Mucosa of rectum (tissue), 2 donors: ENCODE measurements around the gene XRN2.

ENCODE experiments used
- H3K27ac ChIP-seq, 2 donors: one replicate each; pipeline ENCODE4 v1.7.0; 2013; ENCODE audit warnings: inconsistent platforms in 2 of 2, low read depth in 2 of 2, low read length in 2 of 2
- H3K27me3 ChIP-seq, 2 donors: one replicate each; pipeline ENCODE4 v1.7.0; 2013; ENCODE audit warnings: low read length in 2 of 2; ENCODE audit not compliant: control insufficient read depth in 2 of 2, insufficient read depth in 2 of 2
- H3K36me3 ChIP-seq, 2 donors: one replicate each; pipeline ENCODE4 v1.7.0; 2013; ENCODE audit warnings: low read length in 2 of 2; ENCODE audit not compliant: control insufficient read depth in 2 of 2, insufficient read depth in 2 of 2
- H3K4me1 ChIP-seq, 2 donors: one replicate each; pipeline ENCODE4 v1.7.0; 2013; ENCODE audit warnings: low read length in 2 of 2, mild to moderate bottlenecking in 1 of 2; ENCODE audit not compliant: control insufficient read depth in 2 of 2, insufficient read depth in 2 of 2
- H3K4me3 ChIP-seq, 2 donors: one replicate each; pipeline ENCODE4 v1.7.0; 2013; ENCODE audit warnings: low read length in 2 of 2
- H3K9ac ChIP-seq, 2 donors: one replicate each; pipeline ENCODE4 v1.7.0; 2013; ENCODE audit warnings: low read length in 2 of 2, low read depth in 1 of 2, mild to moderate bottlenecking in 1 of 2
- H3K9me3 ChIP-seq, 2 donors: one replicate each; pipeline ENCODE4 v1.7.0; 2013; ENCODE audit warnings: low read length in 2 of 2; ENCODE audit not compliant: control insufficient read depth in 2 of 2
- donor health status: healthy.
- donor health status: Normal muscosa, but diverticular disease.

XRN2 gene

DNA sequence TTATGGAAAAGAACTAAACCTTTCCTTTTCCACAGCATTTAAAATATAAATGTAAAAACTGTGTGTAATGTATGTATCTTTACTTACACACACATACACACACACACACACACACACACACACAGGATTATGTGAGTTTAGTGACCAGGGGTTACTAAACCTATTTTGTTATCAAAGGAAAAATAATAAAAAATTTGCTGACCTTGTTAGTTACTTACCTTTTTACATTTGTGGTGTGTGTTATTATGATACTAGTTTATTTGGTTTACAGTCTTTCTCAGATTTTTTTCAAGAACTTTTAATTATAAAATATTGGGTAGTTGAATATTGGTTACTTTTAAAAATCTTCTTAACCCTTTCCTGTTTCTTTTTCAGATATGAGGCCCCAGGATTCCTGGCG is 78.5 kb downstream of the XRN2 start:
- H3K27ac ChIP-seq, result no peak overlapping the region
- peaks cover 30 to 31% of the 10 kb centered on the region in 2 donors for H3K36me3 ChIP-seq
- H3K4me1 ChIP-seq, result no peaks in the 10 kb centered on the region
- H3K4me3 ChIP-seq, result no peak overlapping the region
- H3K9me3 ChIP-seq, result no peaks in the 10 kb centered on the region
- no peaks in the 10 kb centered on the region for H3K27me3 ChIP-seq
- no peak overlapping the region for H3K9ac ChIP-seq

GRCh38 chr20:21384308-21384892 is 81.3 kb downstream of the XRN2 start:
- H3K9me3 ChIP-seq, result no peaks in the 10 kb centered on the region
- H3K27me3 ChIP-seq, result no peaks in the 10 kb centered on the region
- peaks cover 33 to 36% of the 10 kb centered on the region in 2 donors for H3K36me3 ChIP-seq
- no peak overlapping the region for H3K4me3 ChIP-seq
- H3K4me1 ChIP-seq, result no peaks in the 10 kb centered on the region
- H3K27ac ChIP-seq, result no peak overlapping the region
- no peak overlapping the region for H3K9ac ChIP-seq

DNA sequence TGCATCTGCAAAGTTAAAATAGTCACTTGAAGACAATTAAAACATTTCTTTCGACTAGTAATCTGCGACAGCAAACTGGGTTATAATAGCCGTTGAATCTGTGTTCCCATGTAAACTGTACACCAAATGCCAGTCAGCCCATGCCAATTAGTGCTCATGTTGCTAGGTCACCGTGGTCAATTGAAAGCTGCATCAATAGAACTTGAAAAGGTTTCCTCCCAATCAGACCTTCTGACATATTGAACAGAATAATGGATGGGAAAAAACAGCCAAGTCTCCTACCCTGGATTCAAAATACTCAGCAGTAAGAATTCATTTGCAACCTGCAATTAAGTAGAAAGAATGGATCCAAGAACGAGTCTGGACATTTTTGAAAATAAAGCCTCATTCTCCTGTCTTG is 83.0 kb downstream of the XRN2 start:
- Histone ChIP-seq H3K9ac (no peak overlapping the region), H3K4me1 (no peaks in the 10 kb centered on the region), H3K4me3 (no peak overlapping the region), H3K27me3 (no peaks in the 10 kb centered on the region), H3K27ac (no peak overlapping the region), H3K9me3 (no peaks in the 10 kb centered on the region), H3K36me3 (peaks cover 29 to 39% of the 10 kb centered on the region in 2 donors)

- H3K4me1 ChIP-seq, result no peaks in the 10 kb centered on the region
- no peak overlapping the region for H3K4me3 ChIP-seq
- no peak overlapping the region for H3K27ac ChIP-seq
- H3K9me3 ChIP-seq, result no peaks in the 10 kb centered on the region
- no peak overlapping the region for H3K9ac ChIP-seq
- H3K27me3 ChIP-seq, result peaks cover 8 to 10% of the 10 kb centered on the region in 2 donors
- peaks cover 21 to 34% of the 10 kb centered on the region in 2 donors for H3K36me3 ChIP-seq
These were observed 84.4 kb downstream of the XRN2 start for GRCh38 chr20:21387528-21387927.

DNA sequence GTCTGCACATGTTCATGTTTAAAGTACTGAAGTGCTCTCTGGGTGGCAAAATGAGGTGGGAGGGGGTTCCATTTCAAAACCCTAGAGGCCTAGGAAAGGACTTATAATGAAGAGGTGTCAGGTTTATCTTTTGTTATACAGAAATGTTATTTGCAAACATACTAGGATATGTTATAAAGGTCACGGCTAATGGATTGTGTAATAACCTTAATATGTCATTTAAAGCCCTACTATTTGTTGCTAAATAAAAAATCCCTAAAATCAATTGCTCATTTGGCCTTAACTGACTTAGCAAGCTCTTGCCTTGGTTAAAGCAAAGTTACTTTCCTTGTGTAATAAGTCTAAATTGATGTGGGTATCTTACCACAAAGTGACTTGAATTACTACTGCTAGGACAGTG is 85.4 kb downstream of the XRN2 start:
- peaks cover 13 to 20% of the 10 kb centered on the region in 2 donors for H3K27me3 ChIP-seq
- no peaks in the 10 kb centered on the region for H3K4me1 ChIP-seq
- H3K9ac ChIP-seq, result no peak overlapping the region
- peaks cover 15 to 34% of the 10 kb centered on the region in 2 donors for H3K36me3 ChIP-seq
- no peak overlapping the region for H3K4me3 ChIP-seq
- H3K27ac ChIP-seq, result no peak overlapping the region
- H3K9me3 ChIP-seq, result no peaks in the 10 kb centered on the region

DNA sequence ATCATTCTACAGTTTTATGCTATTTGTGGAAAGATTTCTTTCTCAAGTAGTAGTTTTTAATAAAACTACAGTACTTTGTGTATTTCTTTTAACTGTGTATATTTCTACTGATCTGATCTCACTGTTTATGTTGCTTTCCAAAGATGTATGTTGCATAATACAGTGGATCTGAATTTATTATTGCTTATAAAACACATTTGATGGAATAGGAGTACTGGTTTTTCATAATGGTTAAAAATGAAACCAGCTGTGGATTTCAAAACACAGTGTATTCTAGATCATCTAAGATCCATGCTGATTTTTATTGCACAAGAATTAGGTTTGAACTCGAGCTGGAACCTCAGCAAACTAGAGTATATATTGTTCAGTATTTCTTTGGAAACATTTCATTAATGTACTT is 86.2 kb downstream of the XRN2 start:
- Histone ChIP-seq H3K36me3 (peaks cover 15 to 29% of the 10 kb centered on the region in 2 donors), H3K27ac (no peak overlapping the region)

GRCh38 chr20:21390768-21391167 is 87.6 kb downstream of the XRN2 start:
- Histone ChIP-seq H3K27ac (no peak overlapping the region), H3K36me3 (peaks cover 15 to 26% of the 10 kb centered on the region in 2 donors), H3K9ac (no peak overlapping the region), H3K27me3 (peaks cover 30 to 41% of the 10 kb centered on the region in 2 donors), H3K4me3 (no peak overlapping the region), H3K4me1 (peaks cover 0 to 4% of the 10 kb centered on the region in 2 donors), H3K9me3 (no peaks in the 10 kb centered on the region)

More for the DNA sequence above, 86.2 kb downstream of the XRN2 start:
- H3K4me3 ChIP-seq, result no peak overlapping the region
- H3K4me1 ChIP-seq, result no peaks in the 10 kb centered on the region
- H3K9ac ChIP-seq, result no peak overlapping the region
- no peaks in the 10 kb centered on the region for H3K9me3 ChIP-seq
- H3K27me3 ChIP-seq, result peaks cover 19 to 27% of the 10 kb centered on the region in 2 donors

DNA sequence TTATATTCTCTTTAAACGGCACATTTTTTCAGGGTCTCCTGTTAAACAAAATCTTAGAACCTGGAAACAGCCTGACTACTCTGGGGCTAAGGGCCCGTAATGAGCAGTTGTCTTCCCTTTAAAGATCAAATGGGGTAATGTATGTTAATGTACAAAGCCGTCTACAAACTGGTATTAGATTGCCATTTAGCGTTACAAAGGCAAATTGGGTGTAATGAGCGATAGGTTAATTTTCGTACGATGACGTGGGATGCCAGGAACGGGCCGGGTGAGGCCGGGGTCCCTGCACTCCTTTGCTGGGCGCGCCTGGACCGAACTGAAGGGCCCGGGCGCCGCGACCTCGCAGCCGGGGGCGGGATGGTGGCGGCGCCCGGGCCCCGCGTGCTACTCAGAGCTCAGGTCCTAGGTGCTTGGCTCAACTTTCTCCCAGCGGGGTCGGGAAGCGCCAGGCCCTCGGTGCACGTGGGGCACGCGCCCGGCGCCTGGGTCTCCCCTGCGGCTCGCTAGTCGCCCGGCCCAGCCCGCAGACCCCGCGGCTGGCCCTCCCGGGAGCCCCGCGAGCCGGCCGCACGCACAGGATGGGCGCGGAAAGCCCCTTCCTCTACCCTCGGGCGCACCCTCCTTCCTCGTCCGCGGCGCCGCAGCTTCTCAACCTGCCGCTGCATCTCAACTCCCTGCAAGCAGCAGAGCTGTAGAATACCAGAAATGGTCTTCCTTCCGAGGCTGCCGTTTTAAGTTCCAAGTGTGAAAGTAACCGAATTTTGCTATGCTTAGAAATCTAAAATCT is 88.2 kb downstream of the XRN2 start:
- Histone ChIP-seq H3K9ac (no peak overlapping the region), H3K27ac (no peak overlapping the region), H3K27me3 (peaks cover 34 to 46% of the 10 kb centered on the region in 2 donors), H3K9me3 (no peaks in the 10 kb centered on the region), H3K4me1 (peaks cover 0 to 6% of the 10 kb centered on the region in 2 donors), H3K4me3 (no peak overlapping the region), H3K36me3 (peaks cover 15 to 19% of the 10 kb centered on the region in 2 donors)

GRCh38 chr20:21391972-21392352 is 88.8 kb downstream of the XRN2 start:
- Histone ChIP-seq H3K4me1 (peaks cover 0 to 6% of the 10 kb centered on the region in 2 donors), H3K9ac (no peak overlapping the region), H3K36me3 (peaks cover 10 to 14% of the 10 kb centered on the region in 2 donors), H3K9me3 (no peaks in the 10 kb centered on the region), H3K4me3 (no peak overlapping the region), H3K27me3 (peaks cover 35 to 47% of the 10 kb centered on the region in 2 donors), H3K27ac (no peak overlapping the region)

DNA sequence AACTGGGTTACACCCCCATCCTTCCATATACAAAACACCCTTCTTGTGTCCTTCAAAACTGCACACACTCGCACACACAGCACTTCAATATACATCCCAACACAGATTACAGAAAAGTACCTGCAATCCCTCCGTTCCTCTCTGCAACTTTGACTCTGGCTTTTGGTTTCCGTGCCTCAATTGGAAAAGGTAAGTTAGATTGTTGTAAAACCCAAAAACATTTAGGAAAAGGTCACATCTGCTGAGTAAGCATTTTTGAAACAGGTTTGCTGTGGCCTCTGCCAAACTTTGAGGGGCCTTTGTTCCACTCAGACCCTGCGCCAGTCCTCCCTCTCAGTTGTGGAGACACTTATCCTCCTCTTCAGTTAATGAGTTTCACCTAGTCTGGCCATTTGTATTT is 90.0 kb downstream of the XRN2 start:
- H3K4me1 ChIP-seq, result peaks cover 0 to 6% of the 10 kb centered on the region in 2 donors
- peaks cover 4 to 7% of the 10 kb centered on the region in 2 donors for H3K36me3 ChIP-seq
- no peaks in the 10 kb centered on the region for H3K9me3 ChIP-seq
- no peak overlapping the region for H3K27ac ChIP-seq
- peaks cover 42 to 57% of the 10 kb centered on the region in 2 donors for H3K27me3 ChIP-seq
- no peak overlapping the region for H3K4me3 ChIP-seq
- no peak overlapping the region for H3K9ac ChIP-seq
